ENCODE results near the gene USP15.
"Not testable (repeated sequence)": the region's sequence is repeated elsewhere in the genome, so short reads cannot be mapped to it uniquely, and the experiment has no call there.

USP15 gene

DNA sequence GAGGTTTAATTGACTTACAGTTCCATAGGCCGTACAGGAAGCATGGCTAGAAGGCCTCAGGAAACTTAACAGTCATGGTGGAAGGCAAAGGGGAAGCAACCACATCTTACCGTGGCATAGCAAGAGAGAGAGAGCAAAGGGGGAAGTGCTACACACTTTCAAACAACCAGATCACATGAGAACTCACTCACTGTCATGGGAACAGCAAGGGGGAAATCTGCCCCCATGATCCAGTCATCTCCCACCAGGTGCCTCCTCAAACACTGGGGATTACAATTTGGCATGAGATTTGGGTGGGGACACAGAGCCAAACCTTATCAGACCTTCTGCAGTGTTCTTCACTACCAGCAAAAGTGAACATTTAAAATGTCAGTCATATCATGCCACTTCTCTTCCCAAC lies 58.9 kb downstream of the USP15 start:
- FAIRE-seq = peak; percentile 4
- no peak for DNase-seq (ENCODE audit: insufficient read length, low spot score)

DNA sequence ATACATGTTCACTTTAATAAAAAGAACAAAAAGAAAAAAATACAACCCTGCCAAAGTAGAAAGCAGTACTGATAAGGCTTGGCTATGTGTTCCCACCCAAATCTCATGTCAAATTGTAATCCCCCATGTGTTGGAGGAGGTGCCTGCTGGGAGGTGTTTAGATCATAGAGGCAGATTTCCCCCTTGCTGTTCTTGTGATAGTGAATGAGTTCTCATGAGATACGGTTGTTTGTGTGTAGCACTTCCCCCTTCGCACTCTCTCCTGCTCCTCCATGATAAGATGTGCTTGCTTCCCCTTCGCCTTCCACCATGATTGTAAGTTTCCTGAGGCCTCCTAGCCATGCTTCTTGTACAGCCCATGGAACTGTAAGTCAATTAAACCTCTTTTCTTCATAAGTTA lies 59.9 kb downstream of the USP15 start:
- FAIRE-seq (no peak), DNase-seq (ENCODE audit: insufficient read length, low spot score) (no peak)

DNA sequence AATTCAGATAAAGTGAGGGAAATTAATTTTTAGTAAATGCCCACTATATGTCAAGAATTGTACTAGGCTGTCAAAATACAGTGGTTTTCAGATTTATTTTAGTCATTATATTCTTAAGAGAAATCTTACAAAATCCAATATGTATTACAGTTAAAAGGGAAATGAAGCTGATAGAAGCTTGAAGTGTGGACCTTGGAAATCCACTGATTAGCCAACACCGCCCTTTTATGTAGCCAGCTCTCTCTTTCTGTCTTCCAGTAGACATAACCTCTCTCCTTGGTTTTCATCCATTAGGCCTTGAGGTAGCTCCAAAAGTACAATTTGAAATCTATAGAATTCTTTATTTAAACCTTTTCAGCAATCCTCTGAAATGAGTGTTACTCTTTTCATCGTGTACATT lies 63.2 kb downstream of the USP15 start:
- FAIRE-seq (no peak), DNase-seq (ENCODE audit: insufficient read length, low spot score) (no peak)

DNA sequence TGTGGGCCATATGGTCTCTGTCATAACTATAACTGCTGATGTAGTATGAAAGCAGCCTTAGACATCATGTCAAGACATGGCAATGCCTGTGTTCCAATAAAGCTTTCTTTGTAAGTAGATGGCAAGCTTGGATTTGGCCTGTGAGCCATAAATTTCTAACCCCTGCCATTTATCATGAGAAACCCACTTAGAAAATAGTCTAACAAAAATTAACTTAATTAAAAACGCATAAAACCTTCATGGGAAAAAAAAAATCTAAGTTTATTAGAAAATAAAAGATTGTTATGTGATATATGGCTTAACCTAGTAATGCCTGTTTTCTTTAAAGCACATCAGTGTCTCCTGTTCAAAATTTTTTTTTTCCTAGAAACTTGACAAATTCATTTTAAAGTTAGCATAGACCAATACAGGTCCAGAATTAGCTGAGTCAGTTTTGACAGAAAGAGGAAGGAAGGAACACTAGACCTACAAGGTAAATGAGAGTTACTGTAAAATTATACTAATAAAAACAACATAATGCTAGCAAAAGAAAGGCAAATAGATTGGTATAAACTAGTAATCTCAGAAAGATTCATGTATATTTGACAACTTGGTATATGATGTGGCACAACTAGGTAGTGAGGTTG lies 68.2 kb downstream of the USP15 start:
- DNase-seq (ENCODE audit: insufficient read length, low spot score) (no peak), FAIRE-seq (no peak)

DNA sequence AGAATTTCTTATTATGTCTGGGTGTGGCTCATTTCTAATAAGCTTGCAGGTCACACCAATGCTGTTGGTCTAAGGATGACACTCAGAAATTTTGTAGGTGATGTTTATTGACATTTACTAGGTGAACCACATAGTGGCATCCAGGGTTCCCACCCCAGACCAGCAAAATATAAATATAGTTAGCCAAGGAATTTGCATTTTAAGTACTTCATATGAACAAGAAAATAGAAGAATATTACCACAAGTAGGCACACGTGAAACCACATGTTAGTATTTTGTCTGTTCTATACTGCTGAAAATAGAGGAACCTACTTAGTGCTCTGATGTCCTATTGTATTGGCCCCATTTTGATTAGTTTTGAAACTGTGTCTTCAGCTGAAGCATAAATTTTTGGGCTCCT lies 71.1 kb downstream of the USP15 start:
- DNase-seq (ENCODE audit: insufficient read length, low spot score) = no peak
- FAIRE-seq = no peak

DNA sequence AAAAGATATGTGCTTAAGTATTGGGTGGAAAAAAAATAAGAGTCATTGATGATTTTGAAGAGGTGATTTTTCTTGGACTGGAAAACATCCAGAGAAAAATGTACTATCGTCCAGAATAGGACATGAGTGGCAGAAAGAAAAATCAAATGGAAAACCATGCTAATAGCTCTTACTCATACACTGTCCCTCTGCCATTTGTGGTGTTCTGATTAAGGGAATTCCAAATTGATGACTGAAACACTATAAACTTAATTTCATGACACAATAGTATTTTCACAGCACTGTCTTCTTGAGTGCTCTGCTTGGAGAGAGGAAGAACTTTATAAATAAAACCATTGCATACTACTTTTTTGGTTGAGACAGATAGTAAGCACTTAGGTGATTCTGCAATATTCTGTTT lies 72.4 kb downstream of the USP15 start:
- DNase-seq (ENCODE audit: insufficient read length, low spot score) (no peak), FAIRE-seq (no peak)

DNA sequence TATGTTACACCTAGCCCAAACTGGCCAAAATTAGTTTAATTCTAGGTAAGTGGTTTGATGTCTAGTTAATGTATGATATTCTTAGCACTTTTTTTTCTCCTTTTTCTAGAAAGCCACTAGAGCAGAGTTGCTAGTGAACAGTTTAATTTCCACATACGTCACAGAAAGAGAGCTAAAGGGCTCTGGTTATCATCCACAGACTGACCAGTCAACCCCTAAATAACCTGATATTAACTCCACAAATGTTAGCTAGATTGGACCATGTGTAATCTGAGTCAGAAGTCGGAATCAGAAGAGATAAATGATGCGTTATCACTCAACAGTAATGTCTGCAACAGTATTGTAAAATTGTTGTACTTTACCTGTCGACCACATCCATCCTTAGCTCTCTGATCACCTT lies 74.9 kb downstream of the USP15 start:
- FAIRE-seq (peak; percentile 26), DNase-seq (ENCODE audit: insufficient read length, low spot score) (no peak)

DNA sequence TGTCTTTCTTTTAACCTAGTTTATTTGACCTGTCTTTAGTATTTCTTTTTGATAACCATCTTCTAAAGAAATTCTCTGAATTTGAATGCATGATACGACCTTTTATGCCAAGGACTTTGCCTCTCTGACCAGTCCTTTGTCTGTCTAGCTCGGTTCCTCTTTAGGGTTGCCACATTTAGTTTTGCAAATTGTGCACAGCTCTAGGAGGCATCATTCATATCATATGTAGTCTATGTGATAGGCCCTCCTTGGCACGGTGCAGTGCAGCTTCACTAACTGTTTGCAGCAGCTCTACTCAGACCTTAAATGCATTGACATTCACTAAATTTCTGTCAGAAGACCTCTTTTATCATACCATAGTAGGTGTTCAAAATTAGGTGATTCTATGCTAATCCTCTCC lies 75.6 kb downstream of the USP15 start:
- DNase-seq (ENCODE audit: insufficient read length, low spot score) (no peak), FAIRE-seq (no peak)

DNA sequence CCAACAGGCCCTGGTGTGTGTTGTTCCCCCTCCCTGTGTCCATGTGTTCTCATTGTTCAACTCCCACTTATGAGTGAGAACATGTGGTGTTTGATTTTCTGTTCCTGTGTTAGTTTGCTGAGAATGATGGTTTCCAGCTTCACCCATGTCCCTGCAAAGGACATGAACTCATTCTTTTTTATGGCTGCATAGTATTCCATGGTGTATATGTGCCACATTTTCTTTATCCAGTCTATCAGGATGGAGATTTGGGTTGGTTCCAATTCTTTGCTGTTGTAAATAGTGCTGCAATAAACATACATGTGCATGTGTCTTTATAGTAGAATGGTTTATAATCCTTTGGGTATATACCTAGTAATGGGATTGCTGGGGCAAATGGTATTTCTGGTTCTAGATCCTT lies 77.4 kb downstream of the USP15 start:
- DNase-seq (ENCODE audit: insufficient read length, low spot score); FAIRE-seq: not testable (repeated sequence)

DNA sequence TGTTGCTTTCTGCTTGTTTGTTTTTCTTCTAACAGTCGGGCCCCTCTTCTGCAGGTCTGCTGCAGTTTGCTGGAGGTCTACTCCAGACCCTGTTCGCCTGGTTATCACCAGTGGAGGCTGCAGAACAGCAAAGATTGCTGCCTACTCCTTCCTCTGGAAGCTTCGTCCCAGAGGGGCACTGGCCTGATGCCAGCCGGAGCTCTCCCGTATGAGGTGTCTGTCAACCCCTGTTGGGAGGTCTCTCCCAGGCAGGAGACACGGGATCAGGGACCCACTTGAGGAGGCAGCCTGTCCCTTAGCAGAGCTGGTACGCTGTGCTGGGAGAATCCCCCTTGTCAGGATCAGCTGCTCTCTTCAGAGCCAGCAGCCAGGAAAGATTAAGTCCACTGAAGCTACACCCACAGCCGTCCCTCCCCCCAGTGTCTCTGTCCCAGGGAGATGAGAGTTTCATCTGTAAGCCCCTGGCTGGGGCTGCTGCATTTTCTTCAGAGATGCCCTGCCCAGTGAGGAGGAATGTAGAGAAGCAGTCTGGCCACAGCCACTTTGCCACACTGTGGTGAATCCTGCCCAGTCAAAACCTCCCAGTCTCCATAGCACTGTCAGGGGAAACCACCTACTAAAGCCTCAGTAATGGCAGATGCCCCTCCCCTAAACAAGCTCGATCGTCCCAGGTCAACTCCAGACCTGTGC lies 82.6 kb downstream of the USP15 start:
- FAIRE-seq; DNase-seq (ENCODE audit: insufficient read length, low spot score): not testable (repeated sequence)

DNA sequence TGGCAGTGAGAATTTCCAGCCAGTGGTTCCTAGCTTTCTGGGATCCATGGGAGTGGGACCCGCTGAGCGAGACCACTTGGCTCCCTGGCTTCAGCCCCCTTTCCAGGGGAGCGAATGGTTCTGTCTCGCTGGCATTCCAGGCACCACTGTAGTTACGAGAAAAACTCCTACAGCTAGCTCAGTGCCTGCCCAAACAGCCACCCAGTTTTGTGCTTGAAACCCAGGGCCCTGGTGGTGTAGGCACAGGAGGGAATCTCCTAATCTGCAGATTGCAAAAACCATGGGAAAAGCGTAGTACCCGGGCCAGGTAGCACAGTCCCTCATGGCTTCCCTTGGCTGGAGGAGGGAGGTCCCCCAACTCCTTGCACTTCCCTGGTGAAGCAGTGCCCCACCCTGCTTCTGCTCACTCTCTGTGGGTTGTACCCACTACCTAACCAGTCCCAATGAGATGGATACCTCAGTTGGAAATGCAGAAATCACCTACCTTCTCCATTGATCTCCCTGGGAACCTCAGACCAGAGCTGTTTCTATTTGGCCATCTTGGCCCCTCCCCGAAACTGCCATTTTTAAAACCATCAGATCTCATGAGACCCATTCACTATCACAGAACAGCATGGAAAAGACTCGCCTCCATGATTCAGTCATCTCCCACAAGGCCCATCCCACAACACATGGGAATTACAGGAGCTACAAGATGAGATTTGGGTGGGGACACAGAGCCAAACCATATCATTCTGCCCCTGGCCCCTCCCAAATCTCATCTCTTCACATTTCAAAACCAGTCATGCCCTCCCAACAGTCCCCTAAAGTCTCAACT lies 83.3 kb downstream of the USP15 start:
- not testable (repeated sequence) for FAIRE-seq

DNA sequence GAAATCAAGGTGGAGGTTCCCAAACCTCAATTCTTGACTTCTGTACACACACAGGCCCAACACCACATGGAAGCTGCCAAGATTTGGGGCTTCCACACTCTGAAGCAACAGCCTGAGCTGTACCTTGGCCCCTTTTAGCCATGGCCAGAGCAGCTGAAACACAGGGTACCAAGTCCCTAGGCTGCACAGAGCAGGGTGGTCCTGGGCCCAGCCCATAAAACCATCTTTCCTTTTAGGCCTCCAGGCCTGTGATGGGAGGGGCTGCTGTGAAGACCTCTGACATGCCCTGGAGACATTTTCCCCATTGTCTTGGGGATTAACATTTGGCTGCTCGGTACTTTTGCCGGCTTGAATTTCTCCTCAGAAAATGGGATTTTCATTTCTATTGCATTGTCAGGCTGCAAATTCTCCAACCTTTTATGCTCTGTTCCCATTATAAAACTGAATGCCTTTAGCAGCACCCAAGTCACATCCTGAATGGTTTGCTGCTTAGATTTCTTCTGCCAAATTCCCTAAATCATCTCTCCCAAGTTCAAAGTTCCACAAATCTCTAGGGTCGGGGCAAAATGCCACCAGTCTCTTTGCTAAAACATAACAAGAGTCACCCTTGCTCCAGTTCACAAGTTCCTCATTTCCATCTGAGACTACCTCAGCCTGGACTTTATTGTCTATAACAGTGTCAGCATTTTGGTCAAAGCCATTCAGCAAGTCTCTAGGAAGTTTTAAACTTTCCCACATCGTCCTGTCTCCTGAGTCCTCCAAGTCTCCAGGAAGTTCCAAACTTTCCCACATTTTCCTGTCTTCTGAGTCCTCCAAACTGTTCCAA lies 84.7 kb downstream of the USP15 start:
- not testable (repeated sequence) for DNase-seq (ENCODE audit: insufficient read length, low spot score); FAIRE-seq

More for the DNA sequence above, 83.3 kb downstream of the USP15 start:
- not testable (repeated sequence) for DNase-seq (ENCODE audit: insufficient read length, low spot score)

DNA sequence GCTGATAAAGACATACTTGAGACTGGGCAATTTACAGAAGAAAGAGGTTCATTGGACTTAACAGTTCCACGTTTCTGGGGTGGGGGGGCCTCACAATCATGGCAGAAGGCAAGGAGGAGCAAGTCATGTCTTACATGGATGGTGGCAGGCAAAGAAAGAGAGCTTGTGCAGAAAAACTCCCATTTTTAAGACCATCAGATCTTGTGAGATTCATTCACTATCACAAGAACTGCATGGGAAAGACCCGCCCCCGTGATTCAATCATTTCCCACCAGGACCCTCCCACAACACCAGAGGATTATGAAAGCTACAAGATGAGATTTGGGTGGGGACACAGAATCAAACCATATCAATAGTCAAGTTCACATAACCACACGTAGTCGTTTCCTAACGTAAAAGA lies 85.5 kb downstream of the USP15 start:
- FAIRE-seq (no peak), DNase-seq (ENCODE audit: insufficient read length, low spot score) (no peak)

DNA sequence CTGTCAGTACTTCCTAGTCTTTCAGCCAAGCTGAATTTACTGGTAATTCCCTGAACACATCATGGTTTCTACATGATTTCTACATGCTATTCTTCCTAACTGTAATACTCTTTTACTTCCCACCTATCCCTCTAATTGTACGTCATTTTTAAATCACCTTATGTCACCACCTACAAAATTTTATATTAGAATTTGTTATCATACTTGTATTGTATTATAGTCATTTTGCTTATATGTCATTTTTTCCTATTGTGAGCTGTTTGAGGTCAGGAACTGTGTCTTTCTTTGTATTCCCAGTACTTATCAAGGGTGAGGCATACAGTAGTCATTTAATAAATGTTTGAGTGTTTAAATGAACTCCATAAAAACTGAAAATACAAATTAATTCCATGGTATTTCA lies 86.6 kb downstream of the USP15 start:
- DNase-seq (ENCODE audit: insufficient read length, low spot score) (no peak), FAIRE-seq (no peak)

DNA sequence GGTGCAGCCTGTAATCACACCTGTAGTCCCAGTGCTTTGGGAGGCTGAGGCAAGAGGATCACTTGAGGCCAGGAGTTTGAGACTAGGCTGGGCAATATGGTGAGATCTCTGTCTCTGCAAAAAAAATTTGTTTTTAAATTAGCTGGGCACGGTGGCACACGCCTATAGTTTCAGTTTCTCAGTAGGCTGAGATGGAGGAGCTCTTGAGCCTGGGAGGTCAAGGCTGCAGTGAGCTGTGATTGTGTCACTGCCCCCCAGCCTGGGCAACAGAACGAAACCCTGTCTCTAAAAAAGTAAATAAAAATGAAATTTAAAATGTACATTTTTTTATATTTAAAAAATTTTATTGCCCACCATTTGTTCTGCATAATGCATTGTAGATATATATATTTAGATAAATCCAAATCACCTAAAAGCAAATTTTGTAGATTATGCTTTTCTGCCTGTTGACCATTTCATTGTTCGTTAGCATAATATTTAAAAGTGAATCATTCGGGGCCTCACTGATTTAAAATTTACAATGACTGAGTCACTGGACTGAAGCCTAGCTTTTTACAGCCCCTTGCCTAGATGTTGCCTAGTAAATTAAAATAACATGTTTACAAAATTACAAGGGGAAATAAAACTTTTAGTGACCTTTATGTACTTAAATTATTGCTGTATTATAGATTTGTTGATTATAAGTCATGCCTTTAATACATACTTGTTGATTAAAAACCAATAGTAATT lies 87.9 kb downstream of the USP15 start:
- FAIRE-seq = no peak
- no peak for DNase-seq (ENCODE audit: insufficient read length, low spot score)

DNA sequence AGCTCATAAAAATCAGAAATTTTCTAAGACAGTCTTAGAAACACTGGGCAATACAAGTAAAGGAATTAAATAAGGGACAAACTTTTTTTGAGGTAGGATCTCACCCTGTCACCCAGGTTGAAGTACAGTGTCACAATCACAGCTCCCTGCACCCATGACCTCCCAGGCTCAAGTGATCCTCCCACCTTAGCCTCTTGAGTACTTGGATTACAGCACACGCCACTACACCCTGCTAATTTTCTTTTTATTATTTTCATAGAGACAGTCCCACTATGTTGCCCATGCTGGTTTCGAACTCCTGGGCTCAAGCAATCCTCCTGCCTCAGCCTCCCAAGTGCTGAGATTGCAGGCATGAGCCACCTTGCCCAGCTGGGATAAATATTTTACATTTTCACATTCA lies 90.3 kb downstream of the USP15 start:
- FAIRE-seq (no peak), DNase-seq (ENCODE audit: insufficient read length, low spot score) (no peak)

DNA sequence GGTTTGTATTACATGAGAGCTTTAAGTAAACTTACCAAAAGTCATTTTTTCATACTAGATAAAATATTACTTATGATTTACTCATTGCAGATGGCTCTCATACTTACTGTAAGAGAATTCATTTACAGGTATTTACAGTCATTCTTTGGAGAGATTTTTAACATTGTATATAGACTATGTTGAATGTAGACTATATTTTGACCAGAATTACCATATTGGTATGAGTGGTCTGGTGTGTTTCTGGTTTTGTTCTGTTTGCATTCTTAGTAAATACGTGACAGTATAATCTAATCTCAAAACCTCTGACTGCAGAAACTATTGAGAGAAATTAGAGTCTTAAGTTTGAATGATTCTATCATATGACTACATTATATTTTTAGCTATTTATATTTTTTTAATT lies 91.1 kb downstream of the USP15 start:
- DNase-seq (ENCODE audit: insufficient read length, low spot score) (no peak), FAIRE-seq (no peak)

DNA sequence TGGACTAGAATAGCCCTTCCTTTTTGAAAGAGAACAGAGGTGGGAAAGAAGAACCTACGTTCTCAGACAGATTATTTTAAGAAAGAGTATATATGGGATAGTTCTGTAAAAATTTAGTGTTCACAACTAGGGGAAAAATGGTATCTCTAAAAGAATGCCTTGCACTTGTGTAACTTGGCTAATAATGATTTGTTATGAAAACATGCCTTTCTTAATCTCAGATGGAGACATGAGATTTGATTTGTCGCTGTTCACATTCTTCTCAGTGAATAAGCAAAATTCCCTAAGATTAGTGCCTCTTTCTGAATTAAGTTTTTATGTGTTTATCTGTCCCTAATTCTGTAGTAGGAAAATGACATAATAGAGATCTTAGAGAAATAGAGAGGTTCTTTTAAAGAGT lies 100.8 kb downstream of the USP15 start:
- FAIRE-seq (no peak), DNase-seq (ENCODE audit: insufficient read length, low spot score) (no peak)

DNA sequence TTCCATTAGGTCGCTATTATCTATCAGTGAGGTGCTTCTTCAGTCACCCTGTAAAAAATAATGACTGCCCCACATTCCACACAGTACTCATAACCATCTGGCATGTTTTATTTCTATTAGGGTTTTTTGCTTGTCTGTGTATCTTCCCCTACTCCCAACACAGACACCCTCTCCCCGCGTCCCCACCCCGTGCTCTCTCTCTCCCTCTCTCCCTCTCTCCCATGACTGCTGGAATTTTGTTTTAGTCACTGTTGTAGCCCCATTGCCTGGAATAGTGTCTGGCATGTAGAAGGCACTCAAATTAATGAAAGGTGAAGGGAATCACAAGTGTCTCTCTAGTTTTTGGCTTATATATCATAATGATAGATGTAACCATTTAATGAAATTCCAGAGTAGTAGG lies 103.3 kb downstream of the USP15 start:
- DNase-seq (ENCODE audit: insufficient read length, low spot score) = no peak
- FAIRE-seq = no peak

DNA sequence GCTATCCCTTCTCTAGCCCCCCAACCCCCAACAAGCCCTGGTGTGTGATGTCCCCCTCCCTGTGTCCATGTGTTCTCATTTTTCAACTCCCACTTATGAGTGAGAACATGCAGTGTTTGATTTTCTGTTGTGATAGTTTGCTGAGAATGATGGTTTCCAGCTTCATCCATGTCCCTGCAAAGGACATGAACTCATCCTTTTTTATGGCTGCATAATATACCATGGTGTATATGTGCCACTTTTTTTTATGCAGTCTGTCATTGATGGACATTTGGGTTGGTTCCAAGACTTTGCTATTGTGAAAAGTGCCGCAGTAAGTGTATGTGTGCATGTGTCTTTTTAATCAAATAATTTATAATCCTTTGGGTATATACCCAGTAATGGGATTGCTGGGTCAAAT lies 104.5 kb downstream of the USP15 start:
- not testable (repeated sequence) for DNase-seq (ENCODE audit: insufficient read length, low spot score); FAIRE-seq

All from HTR-8/SVneo (cell line).